Fibroblast of upper back skin (primary cell): ENCODE data around the gene FAM193A.
"Not testable (repeated sequence)": the region's sequence is repeated elsewhere in the genome, so short reads cannot be mapped to it uniquely, and the experiment has no call there.

Source experiments
- DNase-seq: peaks from one replicate; pipeline ENCODE4 v3.0.0-alpha.2; 2013

Gene FAM193A

DNA sequence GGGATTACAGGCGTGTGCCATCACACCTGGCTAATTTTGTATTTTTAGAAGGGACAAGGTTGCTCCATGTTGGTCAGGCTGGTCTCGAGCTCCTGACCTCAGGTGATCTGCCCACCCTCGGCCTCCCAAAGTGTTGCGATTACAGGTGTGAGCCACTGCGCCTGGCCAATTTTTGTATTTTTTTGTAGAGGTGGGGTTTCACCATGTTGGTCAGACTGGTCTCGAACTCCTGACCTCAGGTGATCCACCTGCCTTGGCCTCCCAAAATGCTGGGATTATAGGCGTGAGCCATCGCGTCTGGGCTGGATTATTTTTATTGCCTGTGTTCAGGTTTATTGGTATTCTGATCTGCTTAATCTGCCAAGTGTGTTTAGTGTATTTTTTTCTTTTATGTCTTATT is 82.3 kb downstream of the FAM193A start:
- not testable (repeated sequence) for DNase-seq

DNA sequence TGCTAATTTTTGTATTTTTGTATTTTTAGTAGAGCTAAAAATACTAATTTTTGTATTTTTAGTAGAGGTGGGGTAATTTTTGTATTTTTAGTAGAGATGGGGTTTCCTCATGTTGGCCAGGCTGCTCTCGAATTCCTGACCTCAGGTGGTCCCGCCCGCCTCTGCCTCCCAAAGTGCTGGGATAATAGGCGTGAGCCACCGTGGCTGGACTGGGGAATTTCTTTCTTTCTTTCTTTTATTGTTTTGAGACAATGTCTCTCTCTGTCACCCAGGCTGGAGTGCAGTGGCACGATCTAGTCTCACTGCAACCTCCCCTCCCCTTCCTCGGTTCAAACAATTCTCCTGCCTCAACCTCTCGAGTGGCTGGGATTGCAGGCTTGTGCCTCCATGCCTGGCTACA is 83.0 kb downstream of the FAM193A start:
- DNase-seq: no peak

DNA sequence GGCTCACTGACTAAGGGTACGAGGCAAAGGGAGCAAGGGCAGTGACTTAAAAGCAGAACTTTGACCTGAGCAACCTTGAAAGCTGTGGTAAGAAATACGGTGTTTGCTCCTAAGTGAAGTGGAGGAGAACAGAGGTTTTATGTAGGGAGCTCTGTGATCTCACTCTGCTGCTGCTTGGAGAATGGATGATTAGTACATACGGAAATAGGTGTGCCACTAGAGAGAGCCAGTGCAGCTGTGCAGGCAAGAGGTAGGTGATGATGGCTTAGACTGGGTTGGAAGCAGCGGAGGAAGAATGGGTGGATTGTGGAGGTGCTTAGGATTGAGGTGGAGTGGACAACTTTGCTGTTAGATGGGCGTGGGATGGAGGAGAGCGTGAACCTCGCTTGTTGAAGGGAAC is 85.0 kb downstream of the FAM193A start:
- no peak for DNase-seq

DNA sequence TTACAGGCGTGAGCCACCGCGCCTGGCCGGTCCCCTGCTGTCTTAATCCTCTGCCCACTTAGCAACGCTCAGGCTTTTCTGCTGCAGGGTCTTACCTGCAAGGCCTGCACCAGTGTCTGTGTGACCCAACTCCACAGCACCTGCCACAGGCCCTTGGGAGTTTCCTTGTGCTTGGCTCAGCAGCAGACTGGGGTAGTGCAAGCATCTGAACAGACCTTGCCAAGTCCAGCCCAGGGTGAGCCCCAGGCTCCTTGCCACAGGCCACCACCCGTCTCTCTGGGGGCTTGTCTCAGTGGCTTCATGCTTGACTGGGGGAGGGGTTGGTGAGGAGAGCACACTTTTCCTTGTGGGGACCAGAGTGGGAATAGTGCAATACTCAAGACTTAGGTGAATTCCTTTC is 87.0 kb downstream of the FAM193A start:
- DNase-seq: no peak

DNA sequence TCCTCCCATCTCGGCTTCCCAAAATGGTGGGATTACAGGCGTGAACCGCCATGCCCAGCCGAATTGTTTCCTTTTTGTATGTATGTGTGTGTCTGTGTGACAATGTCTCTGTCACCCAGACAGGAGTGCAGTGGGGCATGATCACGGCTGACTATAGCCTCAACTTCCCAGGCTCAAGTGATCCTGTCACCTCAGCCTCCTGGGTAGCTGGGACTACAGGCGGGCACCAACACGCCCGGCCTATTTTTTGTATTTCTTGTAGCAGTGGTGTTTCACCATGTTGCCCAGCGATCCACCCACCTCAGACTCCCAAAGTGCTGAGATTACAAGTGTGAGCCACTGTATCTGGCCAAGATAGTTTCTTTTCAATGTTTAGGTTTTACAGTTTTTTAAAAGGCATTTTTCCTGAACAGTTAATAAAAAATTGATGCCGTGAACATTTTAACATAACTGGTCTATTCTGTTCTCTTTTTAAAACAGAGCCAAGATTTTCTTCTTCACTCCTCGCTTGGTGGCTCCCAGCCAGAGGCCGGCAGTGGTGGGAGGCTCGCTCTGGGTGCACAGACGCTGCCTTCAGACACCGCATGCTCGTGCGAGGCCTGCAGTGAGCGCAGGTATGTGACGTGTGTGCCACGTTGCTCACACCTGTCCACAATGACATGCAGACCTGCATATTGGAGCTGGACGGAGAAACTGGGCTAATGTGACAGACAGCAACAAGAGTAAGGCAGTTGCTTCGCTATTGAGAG is 88.5 kb downstream of the FAM193A start:
- DNase-seq: no peak

DNA sequence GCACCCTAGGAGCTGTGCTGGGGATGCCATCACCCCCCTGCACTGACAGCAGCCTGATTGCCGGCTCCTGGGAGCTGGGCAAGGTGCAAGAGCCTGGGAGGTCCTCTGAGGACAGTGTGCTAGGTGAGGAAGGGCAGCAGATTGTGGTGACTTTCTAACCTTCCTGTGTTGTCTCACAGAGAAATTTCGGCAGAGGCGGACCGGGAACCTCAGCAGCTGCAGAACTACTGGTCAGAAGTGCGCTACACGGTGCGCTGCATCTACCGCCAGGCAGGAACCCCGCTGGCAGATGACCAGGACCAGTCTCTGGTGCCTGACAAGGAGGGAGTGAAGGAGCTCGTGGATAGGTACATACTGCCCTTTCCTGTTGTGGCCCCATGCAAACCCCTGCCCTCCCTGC is 89.8 kb downstream of the FAM193A start:
- no peak for DNase-seq

DNA sequence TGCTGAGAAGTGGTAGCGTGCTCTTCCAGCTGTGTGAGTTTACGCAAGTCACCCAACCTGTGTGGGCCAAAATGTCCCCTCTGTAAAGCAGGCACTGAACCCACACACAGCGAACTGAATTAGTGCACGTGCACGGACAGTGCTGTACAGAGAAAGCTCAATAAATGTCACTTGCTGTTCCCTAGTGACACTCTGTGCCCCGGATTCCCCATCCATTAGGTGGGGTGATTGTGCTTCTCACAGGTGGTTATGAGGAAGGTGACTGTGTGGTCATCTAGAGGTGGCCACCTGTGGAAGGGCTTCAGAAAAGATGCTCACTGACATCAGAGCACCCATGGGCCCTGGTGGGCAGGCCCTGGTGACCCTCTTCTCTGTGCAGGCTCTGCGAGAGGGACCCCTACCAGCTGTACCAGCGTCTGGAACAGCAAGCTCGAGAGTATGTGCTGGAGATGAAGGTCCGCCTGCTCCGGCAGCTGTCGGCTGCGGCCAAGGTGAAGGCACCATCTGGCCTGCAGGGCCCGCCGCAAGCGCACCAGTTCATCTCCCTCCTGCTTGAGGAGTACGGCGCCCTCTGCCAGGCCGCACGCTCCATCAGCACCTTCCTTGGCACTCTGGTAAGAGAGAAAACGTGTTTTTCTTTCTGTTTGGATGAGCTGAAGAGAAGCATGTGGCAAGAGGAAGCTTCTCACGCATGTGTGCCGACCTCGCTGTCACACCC is 94.3 kb downstream of the FAM193A start:
- no peak for DNase-seq

DNA sequence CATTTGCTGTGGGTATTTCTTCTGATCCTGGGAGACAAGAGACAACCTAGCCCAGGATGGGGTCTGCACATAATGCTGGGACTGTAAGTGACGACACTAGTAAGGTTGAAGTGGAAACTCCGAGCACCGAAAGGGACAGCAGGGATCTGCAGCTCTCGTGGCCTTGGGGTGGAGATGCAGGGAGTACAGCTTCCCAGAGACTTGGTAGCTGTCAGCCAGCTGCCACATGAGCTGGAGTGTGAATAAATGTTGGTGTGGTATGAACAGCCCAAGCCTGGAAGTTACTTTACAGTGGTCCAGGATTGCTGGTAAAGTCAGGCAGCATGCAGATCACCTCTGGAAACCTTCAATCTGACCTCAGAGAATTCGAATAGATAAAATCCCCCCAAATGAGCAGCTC is 97.6 kb downstream of the FAM193A start:
- DNase-seq: no peak

DNA sequence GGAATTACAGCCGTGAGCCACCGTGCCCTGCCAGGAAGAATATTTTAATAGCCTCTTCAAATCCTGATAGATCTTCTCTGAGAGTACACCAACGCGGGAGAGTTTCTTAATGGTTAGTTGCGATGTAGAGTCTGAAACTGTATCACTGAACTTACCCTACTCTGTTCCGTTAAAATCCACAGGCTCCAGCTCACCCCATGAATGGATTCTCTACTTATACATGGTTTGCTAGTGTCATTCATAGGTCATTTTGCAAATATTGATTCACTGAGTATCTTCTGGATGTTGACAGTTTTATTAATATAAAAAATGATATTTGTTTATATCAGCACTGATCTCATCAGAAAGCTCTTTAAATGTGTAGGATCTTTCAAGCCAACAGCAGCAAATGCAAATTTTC is 99.9 kb downstream of the FAM193A start:
- no peak for DNase-seq

DNA sequence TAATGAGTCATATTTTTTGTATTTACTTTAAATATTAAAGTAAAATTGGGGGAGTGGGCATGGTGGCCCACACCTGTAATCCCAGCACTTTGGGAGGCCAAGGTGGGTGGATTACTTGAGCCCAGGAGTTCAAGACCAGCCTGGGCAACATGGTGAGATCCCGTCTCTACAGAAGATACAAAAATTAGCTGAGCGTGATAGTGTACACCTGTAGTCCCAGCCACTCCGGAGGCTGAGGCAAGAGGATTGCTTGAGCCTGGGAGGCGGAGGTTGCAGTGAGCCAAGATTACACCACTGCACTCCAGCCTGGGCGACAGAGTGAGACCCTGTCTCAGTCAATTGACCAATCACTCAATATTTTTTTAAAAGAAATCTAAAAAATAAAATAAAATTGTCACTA is 100.5 kb downstream of the FAM193A start:
- DNase-seq: not testable (repeated sequence)

DNA sequence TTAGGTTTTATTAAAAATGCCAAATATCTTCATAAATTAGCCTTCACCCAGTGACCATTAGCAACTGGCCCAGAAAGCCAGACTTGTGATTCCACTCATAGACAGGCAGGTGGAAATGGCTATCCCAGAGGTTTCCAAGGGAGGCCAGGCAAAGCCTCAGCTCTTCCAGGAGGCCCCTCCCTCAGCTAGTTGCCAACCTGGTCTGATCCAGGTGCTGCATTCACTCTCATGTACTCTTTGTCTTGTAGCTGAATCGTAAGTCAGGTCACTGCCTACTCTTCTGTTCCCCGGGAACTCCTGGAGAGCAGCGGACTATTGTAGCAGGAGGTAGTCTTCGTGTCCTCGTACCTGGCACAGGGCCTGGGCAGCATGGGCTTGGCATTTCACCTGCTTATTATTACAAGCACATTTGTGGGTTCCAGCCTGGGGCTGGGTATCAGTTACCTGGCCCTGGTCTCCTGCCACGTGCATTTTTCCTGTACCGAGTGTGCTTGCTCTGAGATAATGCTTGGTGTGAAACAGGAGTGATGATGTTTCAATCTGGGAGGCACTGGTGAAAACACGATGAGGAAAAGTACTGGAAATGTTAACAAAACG is 101.6 kb downstream of the FAM193A start:
- DNase-seq: no peak

DNA sequence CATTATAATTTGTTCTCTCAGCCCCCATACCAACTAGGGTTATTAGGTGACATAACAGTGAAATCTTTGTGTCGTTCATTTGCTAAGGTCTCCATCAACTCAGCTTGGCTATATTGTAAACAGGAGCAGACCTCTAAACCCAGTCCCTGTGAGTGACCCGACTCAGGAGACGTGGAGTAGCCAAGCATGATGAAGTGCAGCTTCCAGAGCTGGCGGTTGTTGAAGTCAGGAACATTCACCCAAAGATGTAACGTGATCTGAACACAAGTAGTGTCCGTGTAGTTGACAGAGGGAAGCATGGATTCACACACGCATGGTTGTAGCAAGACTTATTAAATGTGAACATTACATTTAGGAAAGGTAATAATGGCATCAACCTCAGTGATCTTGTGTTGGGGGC is 102.3 kb downstream of the FAM193A start:
- no peak for DNase-seq

DNA sequence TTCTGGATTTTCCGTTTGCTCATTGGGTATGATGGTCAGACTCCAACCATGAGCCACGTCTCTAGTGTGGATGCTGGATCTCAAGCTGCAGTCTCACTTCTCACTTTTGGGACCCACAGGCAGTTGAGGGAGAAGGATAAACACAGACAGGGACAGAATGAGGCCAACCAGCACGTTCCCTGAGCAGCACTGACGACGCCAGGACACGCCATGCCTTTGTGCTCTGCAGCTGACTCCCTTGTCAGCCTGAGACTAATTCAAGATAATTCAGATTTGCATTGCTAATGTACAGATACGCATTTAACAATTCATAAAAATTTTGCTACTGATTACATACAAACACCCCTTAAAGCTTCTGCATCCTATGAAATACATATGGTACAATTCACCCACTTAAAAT is 106.5 kb downstream of the FAM193A start:
- DNase-seq: no peak

DNA sequence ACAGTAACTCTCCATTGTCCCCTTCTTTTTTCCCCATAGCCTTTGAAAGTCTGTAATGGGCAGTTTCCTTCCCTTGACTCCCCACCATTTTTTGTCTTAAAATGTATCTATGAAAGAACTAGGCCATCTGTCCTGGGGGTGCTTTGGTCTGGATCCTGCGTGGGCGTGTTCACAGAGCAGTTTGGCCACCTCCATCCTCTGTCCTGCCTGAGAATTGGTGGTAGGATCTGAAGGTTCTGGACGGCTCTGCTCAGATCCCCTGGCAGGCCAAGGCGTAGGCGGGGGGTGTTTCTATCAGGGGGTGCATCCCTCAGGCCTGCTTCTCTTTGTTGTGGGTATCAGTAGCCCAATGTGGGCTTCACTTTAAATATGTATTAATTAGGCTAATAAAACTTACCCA is 107.1 kb downstream of the FAM193A start:
- no peak for DNase-seq

DNA sequence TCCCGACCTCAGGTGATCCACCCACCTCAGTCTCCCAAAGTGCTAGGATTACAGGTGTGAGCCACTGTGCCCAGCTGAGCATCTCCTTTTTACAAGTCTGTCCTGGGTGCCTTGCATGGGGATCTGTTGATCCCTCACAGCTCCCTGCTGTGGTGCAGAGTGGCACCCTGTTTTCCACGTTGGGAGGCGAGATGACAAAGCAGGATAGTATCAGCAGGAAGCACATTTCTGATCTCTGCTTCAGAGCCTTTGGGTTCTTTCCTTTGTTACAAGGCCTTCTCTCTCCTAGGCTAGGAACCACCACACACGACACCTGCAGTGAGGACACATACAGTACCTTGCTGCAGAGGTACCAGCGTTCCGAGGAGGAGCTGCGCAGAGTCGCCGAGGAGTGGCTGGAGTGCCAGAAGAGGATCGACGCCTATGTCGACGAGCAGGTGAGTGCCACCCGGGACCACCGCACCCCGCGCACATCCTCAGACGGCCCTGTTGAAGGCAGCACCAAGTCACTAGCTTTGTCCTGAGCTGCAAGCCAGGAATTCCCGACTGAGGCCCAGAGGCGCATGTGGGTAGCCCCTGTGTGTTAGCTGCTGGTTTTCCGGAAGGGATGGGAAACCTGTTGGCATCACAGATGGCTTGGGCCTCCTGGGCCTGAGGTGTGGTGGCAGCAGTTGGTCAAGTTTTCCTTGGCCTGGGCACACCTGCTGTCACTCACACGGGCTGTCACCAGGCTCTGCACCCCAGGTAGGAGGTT is 110.1 kb downstream of the FAM193A start:
- no peak for DNase-seq

DNA sequence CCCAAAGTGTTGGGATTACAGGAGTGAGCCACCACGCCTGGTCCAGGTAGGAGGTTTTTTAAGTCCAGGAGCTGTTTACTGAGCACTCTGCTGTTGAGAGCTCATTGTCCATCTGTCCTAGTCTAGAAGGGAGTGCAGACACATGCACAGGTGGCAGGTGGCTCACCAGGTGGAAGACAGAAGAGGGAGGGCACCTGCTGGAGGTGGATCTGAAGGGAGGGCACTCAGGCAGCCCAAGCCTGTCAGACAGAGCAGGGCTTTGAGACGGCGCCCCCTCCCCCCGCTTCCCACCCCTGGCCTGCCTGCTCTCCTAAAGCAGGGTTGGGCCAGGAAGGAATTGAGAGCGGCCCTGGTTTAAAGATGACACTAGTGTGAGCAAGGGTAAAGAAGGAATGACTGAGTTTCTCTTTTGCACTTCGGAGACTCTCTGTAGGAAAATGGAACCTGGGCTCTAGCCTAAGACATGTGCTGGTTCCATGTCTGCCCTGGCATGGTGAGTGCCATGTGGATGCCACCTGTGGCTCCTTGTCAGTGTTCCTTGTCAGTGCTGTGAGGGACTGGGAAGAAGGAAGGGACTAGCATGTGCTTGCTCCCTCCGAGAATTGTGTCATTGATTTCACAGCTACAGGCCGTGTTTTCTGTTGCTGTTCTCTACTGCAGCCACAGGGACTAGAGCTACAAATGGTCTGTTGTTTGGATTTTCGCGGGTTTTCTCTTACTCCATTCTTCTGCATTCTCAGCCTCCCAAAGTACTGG is 111.1 kb downstream of the FAM193A start:
- DNase-seq: no peak

DNA sequence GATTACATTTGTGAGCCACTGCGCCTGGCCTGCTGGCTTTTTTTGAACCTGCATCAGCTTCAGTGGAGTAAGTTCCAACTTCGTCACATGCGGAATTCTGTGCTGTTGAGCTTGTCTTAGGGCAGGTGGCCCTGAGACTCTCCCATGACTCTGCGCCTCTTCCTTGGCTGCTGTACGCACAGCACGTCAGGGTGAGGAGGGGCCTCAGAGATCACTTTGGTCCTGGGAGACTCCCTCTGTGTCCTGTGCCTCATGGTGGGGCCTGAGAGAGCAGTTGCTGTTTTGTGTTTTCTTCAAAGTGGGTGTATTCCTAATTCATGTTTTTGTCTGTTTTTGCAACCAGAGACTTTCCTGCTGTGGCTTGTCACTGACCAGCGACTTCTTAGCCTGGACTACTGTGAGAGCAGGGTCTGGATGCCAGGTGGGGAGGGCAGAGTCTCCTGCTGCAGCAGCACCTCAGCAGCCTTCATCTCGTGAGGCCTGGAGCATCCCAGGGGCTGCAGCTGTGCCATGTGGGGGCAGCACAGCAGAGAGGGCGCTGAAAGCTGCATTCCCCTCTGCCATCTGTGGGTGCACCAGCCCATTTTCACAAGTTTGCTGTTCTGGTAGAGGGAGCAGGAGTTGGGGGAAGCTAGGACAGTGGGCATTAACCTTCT is 111.8 kb downstream of the FAM193A start:
- DNase-seq: no peak

DNA sequence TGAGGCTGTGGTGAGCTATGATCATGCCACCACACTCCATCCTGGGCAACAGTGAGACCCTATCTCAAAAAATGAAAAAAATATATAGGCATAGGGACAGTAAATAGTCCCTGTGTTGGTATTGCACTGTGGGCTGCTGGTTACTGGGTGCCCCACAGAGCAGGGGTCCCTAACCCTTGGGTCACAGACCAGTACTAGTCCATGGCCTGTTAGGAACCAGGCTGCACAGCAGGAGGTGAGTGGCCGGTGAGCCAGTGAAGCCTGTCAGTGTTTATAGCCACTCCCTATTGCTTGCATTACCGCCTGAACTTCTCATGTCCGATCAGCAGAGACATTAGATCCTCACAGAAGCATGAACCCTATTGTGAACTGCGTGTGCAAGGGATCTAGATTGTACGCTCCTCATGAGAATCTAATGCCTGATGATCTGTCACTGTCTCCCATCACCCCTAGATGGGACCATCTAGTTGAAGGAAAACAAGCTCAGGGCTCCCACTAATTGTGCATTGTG is 113.2 kb downstream of the FAM193A start:
- DNase-seq: no peak

DNA sequence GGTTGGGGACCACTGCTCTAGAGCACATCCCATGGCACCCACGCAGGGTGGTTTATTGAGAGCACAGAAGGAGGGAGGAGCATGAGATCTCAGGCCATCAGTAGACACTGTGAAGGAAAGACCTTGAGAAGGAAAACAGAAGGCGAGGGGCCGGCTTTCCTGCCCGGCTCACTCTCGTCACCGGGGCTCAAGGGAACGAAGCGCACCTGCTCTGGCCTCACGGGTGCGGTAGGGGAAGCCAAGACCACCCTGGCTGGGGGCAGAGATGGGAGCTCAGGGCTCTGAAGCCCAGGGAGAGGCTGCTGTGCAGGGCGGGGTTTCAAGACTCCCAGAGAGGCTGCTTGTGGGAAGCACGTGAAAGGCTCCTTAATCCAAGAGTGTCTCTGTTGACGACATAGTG is 113.8 kb downstream of the FAM193A start:
- DNase-seq: no peak

DNA sequence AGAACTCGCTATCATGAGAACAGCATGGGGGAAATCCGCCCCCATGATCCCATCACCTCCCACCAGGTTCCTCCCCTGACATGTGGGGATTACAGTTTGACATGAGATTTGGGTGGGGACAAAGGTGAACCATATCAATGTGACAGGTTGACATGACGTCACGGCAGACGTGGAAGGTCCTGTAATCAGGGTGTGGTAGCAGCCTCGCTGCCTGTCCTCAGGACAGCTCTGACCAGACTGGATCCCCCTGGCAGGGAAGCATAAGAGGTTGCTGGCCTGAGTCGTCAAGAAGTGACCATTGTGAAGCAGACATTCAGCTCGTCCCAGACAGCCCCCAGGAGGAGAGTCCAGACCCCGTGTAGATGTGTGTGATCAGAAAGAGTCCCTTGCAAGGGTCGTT is 115.1 kb downstream of the FAM193A start:
- DNase-seq: no peak

DNA sequence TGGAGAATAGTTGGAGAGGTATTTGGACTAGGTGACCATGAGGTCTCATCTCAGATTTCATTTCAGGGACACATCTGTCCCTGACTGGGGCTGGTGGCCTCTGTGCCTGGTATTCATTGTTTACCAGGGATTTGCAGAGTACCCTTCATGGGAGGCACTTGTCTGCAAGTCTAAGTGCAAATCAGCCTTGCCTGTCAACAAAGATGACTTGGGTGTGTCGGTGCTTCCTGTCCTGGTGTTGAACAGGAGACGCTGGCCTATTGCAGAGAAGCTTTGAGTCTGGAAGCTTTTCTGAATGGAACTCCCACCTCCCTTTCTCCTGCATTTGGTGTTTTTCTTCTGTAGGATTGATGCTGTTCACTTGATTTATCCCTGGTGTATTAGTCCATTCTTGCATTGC is 115.6 kb downstream of the FAM193A start:
- no peak for DNase-seq
